Measurements from ENCODE around the gene EME1.

- peak; percentile 60 to 83 (median 74) for TF ChIP-seq CTCF (IDR thresholded peaks at IDR 0.05)
- TF ChIP-seq POLR2A (IDR thresholded peaks at IDR 0.05): no peak
These were observed 11.2 kb upstream of the EME1 start for GRCh38 chr17:50361561-50362480.
